ENCODE measurements around the gene AKR1C2.
"Not testable (repeated sequence)": the region's sequence is repeated elsewhere in the genome, so short reads cannot be mapped to it uniquely, and the experiment has no call there.

The AKR1C2 gene

GRCh38 chr10:4962876-4963814 is 40.5 kb downstream of the AKR1C2 start, which contains the start of gene AKR1C1:
AKR1C1 (plus strand) TSS chr10:4963415; CDS start chr10:4963445, 30 bp downstream.
- DNase-seq (ENCODE audit: low spot score in 2 of 2); H3K4me1 Mint-ChIP-seq; H3K36me3 Mint-ChIP-seq; H3K9me3 Mint-ChIP-seq; H3K4me3 Mint-ChIP-seq; H3K27ac Mint-ChIP-seq: not testable (repeated sequence)
- ATAC-seq = peak; percentile 46

GRCh38 chr10:4962308-4962707 is 41.3 kb downstream of the AKR1C2 start:
- DNase-seq (ENCODE audit: low spot score in 2 of 2); H3K36me3 Mint-ChIP-seq; H3K4me1 Mint-ChIP-seq; H3K4me3 Mint-ChIP-seq; ATAC-seq; H3K9me3 Mint-ChIP-seq; H3K27ac Mint-ChIP-seq: not testable (repeated sequence)

- not testable (repeated sequence) for H3K27ac Mint-ChIP-seq; H3K4me1 Mint-ChIP-seq; DNase-seq (ENCODE audit: low spot score in 2 of 2); H3K36me3 Mint-ChIP-seq; H3K9me3 Mint-ChIP-seq; H3K4me3 Mint-ChIP-seq; ATAC-seq
These were observed 42.1 kb downstream of the AKR1C2 start for GRCh38 chr10:4961558-4961957.

GRCh38 chr10:4956955-4957645 is 46.6 kb downstream of the AKR1C2 start:
- not testable (repeated sequence) for H3K4me1 Mint-ChIP-seq

GRCh38 chr10:4956088-4956487 is 47.6 kb downstream of the AKR1C2 start:
- H3K9me3 Mint-ChIP-seq; H3K27ac Mint-ChIP-seq; H3K4me3 Mint-ChIP-seq; H3K4me1 Mint-ChIP-seq; DNase-seq (ENCODE audit: low spot score in 2 of 2); H3K36me3 Mint-ChIP-seq: not testable (repeated sequence)
- ATAC-seq = peak; percentile 19

More at GRCh38 chr10:4956955-4957645, 46.6 kb downstream of the AKR1C2 start:
- not testable (repeated sequence) for DNase-seq (ENCODE audit: low spot score in 2 of 2); H3K9me3 Mint-ChIP-seq; H3K4me3 Mint-ChIP-seq; H3K36me3 Mint-ChIP-seq; H3K27ac Mint-ChIP-seq; ATAC-seq

GRCh38 chr10:4953405-4953804 is 50.3 kb downstream of the AKR1C2 start:
- H3K4me3 Mint-ChIP-seq = no peak overlapping the region
- H3K36me3 Mint-ChIP-seq = no peaks in the 10 kb centered on the region
- ATAC-seq (no peak), DNase-seq (ENCODE audit: low spot score in 2 of 2) (no peak)
- no peaks in the 10 kb centered on the region for H3K4me1 Mint-ChIP-seq
- H3K27ac Mint-ChIP-seq = no peak overlapping the region
- no peaks in the 10 kb centered on the region for H3K9me3 Mint-ChIP-seq

- not testable (repeated sequence) for ATAC-seq; H3K4me1 Mint-ChIP-seq; H3K9me3 Mint-ChIP-seq; H3K27ac Mint-ChIP-seq; DNase-seq (ENCODE audit: low spot score in 2 of 2); H3K36me3 Mint-ChIP-seq; H3K4me3 Mint-ChIP-seq
These were observed 52.0 kb downstream of the AKR1C2 start for GRCh38 chr10:4951512-4952162.

- ATAC-seq (no peak), DNase-seq (ENCODE audit: low spot score in 2 of 2) (no peak)
- no peaks in the 10 kb centered on the region for H3K4me1 Mint-ChIP-seq
- H3K9me3 Mint-ChIP-seq = no peaks in the 10 kb centered on the region
- H3K27ac Mint-ChIP-seq = no peak overlapping the region
- no peak overlapping the region for H3K4me3 Mint-ChIP-seq
- H3K36me3 Mint-ChIP-seq = no peaks in the 10 kb centered on the region
These were observed 55.7 kb downstream of the AKR1C2 start for GRCh38 chr10:4947635-4948596.

GRCh38 chr10:4947039-4947634 is 56.5 kb downstream of the AKR1C2 start:
- H3K27ac Mint-ChIP-seq = no peak overlapping the region

GRCh38 chr10:4945766-4946717 is 57.6 kb downstream of the AKR1C2 start:
- ATAC-seq (no peak), DNase-seq (ENCODE audit: low spot score in 2 of 2) (no peak)
- Mint-ChIP-seq H3K4me3 (no peak overlapping the region), H3K27ac (no peak overlapping the region), H3K9me3 (no peaks in the 10 kb centered on the region), H3K4me1 (no peaks in the 10 kb centered on the region), H3K36me3 (no peaks in the 10 kb centered on the region)

More at GRCh38 chr10:4947039-4947634, 56.5 kb downstream of the AKR1C2 start:
- H3K9me3 Mint-ChIP-seq = no peaks in the 10 kb centered on the region
- DNase-seq (ENCODE audit: low spot score in 2 of 2) (no peak), ATAC-seq (no peak)
- H3K4me3 Mint-ChIP-seq = no peak overlapping the region
- H3K36me3 Mint-ChIP-seq = no peaks in the 10 kb centered on the region
- H3K4me1 Mint-ChIP-seq = no peaks in the 10 kb centered on the region

GRCh38 chr10:4944841-4945240 is 58.8 kb downstream of the AKR1C2 start:
- Mint-ChIP-seq H3K9me3 (no peaks in the 10 kb centered on the region), H3K4me3 (no peak overlapping the region), H3K4me1 (no peaks in the 10 kb centered on the region), H3K36me3 (no peaks in the 10 kb centered on the region), H3K27ac (no peak overlapping the region)
- ATAC-seq (no peak), DNase-seq (ENCODE audit: low spot score in 2 of 2) (no peak)

GRCh38 chr10:4943821-4944220 is 59.8 kb downstream of the AKR1C2 start:
- no peaks in the 10 kb centered on the region for H3K9me3 Mint-ChIP-seq
- DNase-seq (ENCODE audit: low spot score in 2 of 2) = no peak

GRCh38 chr10:4943416-4943815 is 60.2 kb downstream of the AKR1C2 start:
- not testable (repeated sequence) for H3K9me3 Mint-ChIP-seq; H3K27ac Mint-ChIP-seq; DNase-seq (ENCODE audit: low spot score in 2 of 2); H3K4me1 Mint-ChIP-seq; ATAC-seq; H3K36me3 Mint-ChIP-seq; H3K4me3 Mint-ChIP-seq

More at GRCh38 chr10:4943821-4944220, 59.8 kb downstream of the AKR1C2 start:
- Mint-ChIP-seq H3K36me3 (no peaks in the 10 kb centered on the region), H3K4me3 (no peak overlapping the region), H3K27ac (no peak overlapping the region), H3K4me1 (no peaks in the 10 kb centered on the region)
- ATAC-seq = no peak

Measured in stimulated activated effector memory CD8-positive, alpha-beta T cell treated with anti-CD3 and anti-CD28 coated beads, Interleukin-12 subunit alpha, Interleukin-12 subunit beta, amount 100 ng/mL, for 72 hours (primary cell).